NK-92 (cell line): ENCODE data around the gene RGS21.

Source experiments
- DNase-seq: peaks from one replicate; lab custom pipeline; 2025; ENCODE audit not compliant: unreplicated experiment; lab: John Stamatoyannopoulos, UW

RGS21 gene

DNA sequence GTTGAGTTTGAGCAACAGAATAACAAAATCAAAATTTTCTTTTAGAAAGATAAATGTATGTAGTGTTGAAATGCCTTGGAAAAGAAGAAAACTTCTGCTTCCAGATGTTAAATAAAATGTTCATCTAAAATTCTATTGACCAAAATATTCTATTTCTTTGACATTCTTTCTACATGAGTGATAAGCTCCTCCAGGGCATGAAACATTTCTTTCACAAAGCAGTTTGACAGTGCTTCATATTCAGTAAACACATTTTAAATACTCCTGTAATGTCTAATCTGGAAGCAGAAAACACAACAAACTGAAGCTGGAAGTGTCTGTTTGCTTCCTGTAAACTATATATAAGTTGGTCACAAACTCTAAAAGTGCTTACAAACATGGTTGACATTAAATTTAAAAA lies 61.5 kb downstream of the RGS21 start:
- DNase-seq = no peak

GRCh38 chr1:192378878-192379277 lies 62.1 kb downstream of the RGS21 start:
- DNase-seq = no peak

- DNase-seq = no peak
These were observed 62.8 kb downstream of the RGS21 start for GRCh38 chr1:192379554-192379953.

DNA sequence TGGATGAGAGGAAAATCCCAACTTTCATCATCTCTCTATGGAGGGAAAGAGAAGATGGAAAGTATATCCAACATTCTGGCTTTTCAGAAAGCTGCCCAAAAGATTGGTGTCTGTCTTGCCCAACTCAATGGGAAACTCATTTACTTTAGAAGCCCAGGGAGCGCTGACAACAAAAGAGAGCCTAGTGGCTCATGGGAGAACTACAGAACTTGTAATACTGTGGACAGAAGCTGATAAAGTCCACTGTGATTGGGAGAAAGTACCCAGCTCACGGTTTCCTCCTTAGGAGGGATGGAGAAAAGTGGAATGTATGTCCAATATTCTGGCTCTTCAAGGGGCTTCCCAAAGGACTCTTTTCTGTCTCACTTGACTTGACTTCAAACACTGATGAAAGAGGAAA lies 66.0 kb downstream of the RGS21 start:
- no peak for DNase-seq

DNA sequence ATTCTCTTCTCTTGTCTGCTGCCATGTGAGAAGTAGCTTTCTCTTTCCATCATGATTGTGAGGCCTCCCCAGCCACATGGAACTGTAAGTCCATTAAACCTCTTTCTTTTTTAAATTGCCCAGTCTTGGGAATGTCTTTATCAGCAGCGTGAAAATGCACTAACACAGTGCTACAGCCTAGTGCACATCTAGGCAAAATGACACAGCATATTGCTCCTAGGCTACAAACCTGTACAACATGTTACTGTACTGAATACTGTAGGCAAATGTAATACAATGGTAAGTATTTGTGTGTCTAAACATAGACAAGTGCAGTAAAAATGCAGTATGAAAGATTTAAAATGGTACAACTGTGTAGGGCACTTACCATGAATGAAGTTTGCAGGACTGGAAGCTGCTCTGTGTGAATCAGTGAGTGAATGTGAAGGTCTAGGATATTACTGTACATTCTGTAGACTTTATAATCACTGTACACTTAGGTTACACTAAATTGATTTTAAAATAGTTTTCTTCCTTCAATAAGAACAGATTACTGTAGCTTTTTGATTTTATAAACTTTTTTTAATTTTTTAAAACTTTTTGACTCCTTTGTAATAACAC lies 69.4 kb downstream of the RGS21 start:
- DNase-seq = no peak

GRCh38 chr1:192395211-192395610 lies 78.4 kb downstream of the RGS21 start:
- no peak for DNase-seq

DNA sequence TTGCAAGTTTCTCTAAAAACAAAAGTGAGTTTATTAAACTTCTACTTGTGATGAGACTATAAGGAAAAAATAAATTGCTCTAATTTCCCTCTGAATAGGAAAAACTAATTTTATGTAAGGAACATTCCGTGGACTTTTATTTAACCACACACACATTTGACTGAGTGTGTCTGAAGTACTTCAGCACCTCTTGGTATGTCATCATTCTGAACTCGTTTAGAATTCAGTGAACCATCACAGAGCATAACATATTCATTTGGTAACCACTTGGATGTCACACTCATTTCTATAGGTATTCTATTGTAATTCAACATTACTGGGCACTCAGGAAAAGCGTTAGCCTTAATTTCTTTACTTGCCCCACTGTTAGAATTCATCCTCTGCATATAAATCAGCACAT lies 79.1 kb downstream of the RGS21 start:
- DNase-seq = no peak

GRCh38 chr1:192399161-192399560 lies 82.4 kb downstream of the RGS21 start:
- no peak for DNase-seq

DNA sequence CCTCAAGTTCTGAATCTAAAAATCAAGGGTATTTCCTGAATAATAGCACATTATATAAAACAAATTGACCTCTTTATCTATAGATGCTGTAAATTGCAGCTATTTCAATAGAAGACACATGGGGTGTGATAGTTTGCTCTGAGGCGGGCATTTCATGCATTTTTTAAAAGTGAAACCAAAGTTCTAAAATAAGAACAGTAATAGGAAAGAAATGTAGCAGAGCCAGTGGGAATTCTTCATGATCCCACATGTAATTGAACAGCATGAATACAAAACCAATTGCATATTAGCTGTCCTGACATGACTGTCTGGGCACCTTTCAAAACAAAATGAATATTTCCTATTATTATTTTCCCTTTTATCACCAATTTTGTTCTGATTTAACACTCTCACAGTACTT lies 85.0 kb downstream of the RGS21 start:
- DNase-seq = no peak

DNA sequence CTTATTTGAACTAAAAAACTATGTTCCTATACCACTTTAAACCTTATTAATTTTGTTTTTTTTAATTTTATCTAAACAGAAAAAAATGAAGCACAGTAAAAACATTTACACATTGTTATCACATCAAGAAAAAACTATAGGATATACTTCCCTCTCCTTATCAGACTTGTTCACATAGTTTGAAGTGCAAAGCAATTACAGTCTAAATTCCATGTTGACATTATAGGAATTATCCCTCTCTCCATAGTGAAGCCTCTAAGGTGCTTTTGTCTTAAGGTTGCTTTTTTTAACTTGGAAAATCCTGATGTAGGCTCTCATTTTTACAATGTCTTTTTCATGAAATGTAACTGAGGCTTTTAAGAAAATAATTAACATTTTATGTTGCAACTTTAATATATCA lies 85.8 kb downstream of the RGS21 start:
- DNase-seq = no peak

GRCh38 chr1:192407206-192407605 lies 90.4 kb downstream of the RGS21 start:
- no peak for DNase-seq
